GM12875 (cell line): ENCODE results near the gene TXNIP.

Experiments used
- H3K4me3 ChIP-seq: one replicate; pipeline ENCODE4 v1.5.1; 2011; ENCODE audit warnings: low read depth, low read length, control low read depth
- TF ChIP-seq, protein P1 (sequence below): IDR thresholded peaks from 2 replicates; pipeline ENCODE4 v1.5.1; 2011; ENCODE audit warnings: low read depth, mild to moderate bottlenecking, control low read depth, inconsistent platforms, low read length, moderate library complexity, borderline replicate concordance; ENCODE audit not compliant: insufficient read depth

The TXNIP gene

DNA sequence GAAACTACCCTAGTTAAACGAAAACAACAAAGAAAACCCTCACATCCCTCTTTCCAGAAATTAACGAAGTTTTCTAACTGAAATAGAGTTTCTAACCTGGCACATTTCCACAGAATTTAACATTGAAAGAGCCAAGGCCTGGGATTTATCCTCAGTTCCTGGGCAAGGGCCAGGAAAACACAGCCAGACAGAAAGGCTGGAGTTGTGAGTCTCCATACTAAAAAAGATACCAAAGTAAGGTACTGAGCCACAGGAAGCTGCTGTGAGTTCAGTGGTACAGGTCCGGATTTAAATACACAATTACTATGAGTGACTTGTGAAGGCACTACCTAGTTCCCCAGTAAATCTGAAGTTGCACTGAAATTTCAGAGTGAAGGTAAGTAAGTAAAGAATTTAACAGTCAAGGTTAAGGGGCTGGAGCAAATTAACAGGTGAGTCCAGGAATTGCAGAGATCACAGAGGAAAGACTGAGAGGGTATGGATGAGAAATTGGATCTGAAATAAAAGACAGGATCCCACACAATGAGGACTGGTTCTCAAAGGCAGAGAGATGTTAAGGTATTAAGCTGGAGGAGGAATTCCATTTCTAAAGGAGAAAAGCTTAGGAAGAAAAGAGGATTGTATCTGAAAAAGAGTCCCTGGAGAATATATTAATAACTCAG lies 39.5 kb downstream of the TXNIP start:
- peak overlapping the region; percentile 61 for H3K4me3 ChIP-seq
- TF ChIP-seq, protein P1, sequence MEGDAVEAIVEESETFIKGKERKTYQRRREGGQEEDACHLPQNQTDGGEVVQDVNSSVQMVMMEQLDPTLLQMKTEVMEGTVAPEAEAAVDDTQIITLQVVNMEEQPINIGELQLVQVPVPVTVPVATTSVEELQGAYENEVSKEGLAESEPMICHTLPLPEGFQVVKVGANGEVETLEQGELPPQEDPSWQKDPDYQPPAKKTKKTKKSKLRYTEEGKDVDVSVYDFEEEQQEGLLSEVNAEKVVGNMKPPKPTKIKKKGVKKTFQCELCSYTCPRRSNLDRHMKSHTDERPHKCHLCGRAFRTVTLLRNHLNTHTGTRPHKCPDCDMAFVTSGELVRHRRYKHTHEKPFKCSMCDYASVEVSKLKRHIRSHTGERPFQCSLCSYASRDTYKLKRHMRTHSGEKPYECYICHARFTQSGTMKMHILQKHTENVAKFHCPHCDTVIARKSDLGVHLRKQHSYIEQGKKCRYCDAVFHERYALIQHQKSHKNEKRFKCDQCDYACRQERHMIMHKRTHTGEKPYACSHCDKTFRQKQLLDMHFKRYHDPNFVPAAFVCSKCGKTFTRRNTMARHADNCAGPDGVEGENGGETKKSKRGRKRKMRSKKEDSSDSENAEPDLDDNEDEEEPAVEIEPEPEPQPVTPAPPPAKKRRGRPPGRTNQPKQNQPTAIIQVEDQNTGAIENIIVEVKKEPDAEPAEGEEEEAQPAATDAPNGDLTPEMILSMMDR = no peak

DNA sequence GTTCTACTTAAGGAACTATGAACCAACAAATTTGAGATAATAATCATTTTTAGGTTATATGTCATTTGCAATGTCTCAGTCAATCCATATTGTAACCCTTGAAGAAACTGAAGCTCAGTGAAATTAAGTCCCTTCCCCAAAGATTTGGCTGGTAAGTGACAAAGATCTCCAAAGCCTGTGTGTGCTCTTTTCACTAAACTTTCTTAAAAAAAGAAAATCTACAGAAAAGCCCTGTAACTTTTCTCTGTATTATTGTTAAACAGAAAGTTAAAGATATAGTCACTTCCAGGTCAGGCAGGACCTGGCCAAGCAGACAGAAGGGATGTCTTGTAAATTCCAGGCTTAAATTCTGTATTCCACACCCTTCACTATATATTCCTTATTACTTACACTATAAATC lies 40.0 kb downstream of the TXNIP start:
- TF ChIP-seq, protein P1 = no peak
- H3K4me3 ChIP-seq = peak overlapping the region; percentile 61

DNA sequence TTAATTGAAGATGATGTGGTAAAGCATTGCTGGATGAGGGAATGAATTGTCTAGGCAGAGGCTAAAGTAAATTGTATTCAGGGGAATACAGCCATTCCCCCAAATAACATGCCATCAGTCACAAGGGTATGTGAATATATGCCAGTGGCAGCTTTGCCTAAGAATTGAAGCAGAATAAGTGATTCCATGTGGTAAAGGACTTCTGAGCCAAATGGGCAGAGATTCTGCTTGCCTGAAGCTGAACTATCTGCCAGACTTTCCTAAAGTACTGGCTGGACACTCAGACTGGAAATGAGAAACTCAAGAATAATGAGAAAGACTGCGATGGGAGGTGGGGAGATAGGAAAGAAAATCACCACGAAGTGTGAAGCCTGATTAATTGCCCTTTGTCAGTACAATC lies 40.9 kb downstream of the TXNIP start:
- H3K4me3 ChIP-seq = no peak overlapping the region
- TF ChIP-seq, protein P1 = no peak

DNA sequence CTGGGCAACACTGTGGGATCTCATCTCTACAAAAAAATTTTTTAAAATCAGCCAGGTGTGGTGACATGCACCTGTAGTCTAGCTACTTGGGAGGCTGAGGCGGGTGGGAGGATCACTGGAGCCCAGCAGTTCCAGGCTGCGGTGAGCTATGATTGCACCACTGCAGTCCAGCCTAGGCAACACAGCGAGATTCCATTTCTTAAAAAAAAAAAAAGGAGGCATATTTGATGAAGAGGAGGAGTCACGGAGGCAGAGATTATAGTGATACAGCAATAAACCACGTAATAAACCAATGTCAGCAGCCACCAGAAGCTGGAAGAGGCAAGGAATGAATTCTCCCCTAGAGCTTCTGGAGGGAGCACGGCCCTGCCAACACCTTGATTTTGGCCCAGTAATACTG lies 42.5 kb downstream of the TXNIP start:
- TF ChIP-seq, protein P1 = no peak
- H3K4me3 ChIP-seq = no peak overlapping the region

DNA sequence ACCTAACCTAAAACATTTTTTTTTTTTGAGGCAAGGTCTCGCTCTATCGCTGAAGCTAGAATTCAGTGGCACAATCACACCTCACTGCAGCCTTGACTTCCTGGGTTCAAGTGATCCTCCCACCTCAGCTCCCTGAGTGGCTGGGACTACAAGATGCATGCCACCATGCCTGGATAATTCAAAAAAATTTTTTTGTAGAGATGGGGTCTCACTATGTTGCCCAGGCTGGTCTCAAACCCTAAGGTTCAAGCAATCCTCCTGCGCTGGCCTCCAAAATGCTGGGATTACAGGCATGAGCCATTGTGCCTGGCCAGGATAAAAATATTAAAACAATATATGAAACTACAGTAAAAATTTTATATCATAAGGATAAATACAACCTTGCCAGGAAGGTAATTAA lies 43.5 kb downstream of the TXNIP start:
- no peak overlapping the region for H3K4me3 ChIP-seq
- TF ChIP-seq, protein P1 = no peak

DNA sequence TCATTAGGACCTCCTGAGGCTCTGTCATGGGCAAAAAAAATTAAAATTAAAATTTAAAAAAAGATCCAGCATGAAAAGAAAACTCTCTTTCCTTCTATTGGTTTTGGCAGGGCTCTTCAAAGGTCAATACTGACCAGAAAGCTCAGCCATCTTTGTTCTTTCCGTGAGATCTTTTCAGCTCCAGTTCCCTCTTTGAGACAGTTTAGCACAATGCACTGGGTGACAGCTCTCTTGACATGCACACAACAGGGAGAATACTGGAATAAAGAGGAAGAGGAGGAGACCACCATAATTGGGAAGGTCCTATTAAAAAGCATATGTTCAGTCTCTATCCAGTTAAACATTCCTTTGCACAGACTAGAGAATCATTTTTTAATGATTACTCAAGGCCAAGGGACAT lies 44.9 kb downstream of the TXNIP start:
- H3K4me3 ChIP-seq = no peak overlapping the region
- TF ChIP-seq, protein P1 = no peak

DNA sequence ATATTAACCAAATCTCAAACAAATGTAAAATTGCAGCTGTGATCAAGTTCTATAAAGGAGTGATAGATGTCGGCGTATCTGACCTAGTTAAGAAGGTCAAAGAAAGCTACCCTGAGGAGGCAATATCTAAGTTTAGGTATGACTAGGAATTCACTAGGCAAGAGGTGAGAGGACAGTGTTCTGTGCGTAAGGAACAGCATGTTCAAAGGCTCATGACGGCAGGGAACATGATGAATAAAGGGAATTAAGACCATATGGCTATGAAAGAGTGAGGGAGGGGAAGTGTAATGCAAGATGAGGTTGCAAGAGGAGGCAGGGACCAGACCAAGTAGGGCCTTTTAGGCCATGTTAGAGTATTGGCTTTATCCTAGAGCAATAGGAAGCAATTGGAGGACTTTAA lies 47.2 kb downstream of the TXNIP start:
- H3K4me3 ChIP-seq = no peak overlapping the region
- TF ChIP-seq, protein P1 = no peak
